ENCODE measurements around the gene ZDHHC11. TPM values are rescaled to one million over a fixed set of nuclear protein-coding genes. Genes with fewer than 3 reads are reported as not detected.
"Not testable (repeated sequence)": the region's sequence is repeated elsewhere in the genome, so short reads cannot be mapped to it uniquely, and the experiment has no call there.

ZDHHC11 gene
- total RNA-seq, 1 donor from 2014 or later = 18.7 TPM

DNA sequence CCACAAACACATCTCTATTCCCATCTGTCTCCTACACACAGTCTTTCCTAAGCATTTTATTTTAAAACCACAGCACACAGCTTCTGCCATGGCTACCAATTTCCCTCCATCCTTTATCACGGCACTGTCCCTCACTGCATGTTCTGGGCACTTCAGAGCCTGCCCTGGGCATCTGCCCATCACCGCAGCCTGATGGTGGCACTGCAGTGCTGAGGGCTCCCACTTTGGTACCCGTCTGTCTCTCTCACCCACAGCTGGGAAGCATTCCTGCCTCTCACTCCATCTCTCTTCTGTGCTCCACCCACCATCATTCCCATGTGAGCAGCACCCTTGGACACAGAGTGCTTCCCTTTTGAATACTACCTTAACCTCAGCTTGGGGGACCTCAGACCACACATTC lies 31.7 kb downstream of the ZDHHC11 start:
- Histone ChIP-seq H3K9me3 (replicated peaks) (peaks cover 9% of the 10 kb centered on the region), H3K4me1 (no peaks in the 10 kb centered on the region), H3K27me3 (ENCODE audit: low read depth) (no peaks in the 10 kb centered on the region), H3K27ac (replicated peaks) (no peak overlapping the region), H3K4me3 (no peak overlapping the region), H3K36me3 (peaks cover 14% of the 10 kb centered on the region)
- intact Hi-C loops (cut with micrococcal nuclease) = no loop called here
- no peak for DNase-seq
- TF ChIP-seq, protein P1, sequence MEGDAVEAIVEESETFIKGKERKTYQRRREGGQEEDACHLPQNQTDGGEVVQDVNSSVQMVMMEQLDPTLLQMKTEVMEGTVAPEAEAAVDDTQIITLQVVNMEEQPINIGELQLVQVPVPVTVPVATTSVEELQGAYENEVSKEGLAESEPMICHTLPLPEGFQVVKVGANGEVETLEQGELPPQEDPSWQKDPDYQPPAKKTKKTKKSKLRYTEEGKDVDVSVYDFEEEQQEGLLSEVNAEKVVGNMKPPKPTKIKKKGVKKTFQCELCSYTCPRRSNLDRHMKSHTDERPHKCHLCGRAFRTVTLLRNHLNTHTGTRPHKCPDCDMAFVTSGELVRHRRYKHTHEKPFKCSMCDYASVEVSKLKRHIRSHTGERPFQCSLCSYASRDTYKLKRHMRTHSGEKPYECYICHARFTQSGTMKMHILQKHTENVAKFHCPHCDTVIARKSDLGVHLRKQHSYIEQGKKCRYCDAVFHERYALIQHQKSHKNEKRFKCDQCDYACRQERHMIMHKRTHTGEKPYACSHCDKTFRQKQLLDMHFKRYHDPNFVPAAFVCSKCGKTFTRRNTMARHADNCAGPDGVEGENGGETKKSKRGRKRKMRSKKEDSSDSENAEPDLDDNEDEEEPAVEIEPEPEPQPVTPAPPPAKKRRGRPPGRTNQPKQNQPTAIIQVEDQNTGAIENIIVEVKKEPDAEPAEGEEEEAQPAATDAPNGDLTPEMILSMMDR (IDR thresholded peaks at IDR 0.05; ENCODE audit: borderline replicate concordance) = no peak

- no peaks in the 10 kb centered on the region for H3K4me1 ChIP-seq
These were observed 34.6 kb downstream of the ZDHHC11 start for GRCh38 chr5:816176-816575.

GRCh38 chr5:815449-815848 lies 35.3 kb downstream of the ZDHHC11 start:
- no peak overlapping the region for H3K4me3 ChIP-seq
- intact Hi-C loops (cut with micrococcal nuclease) = no loop called here
- H3K9me3 ChIP-seq (replicated peaks) = peaks cover 9% of the 10 kb centered on the region
- TF ChIP-seq, protein P1 (IDR thresholded peaks at IDR 0.05; ENCODE audit: borderline replicate concordance) = no peak
- no peaks in the 10 kb centered on the region for H3K4me1 ChIP-seq
- H3K27me3 ChIP-seq (ENCODE audit: low read depth) = no peaks in the 10 kb centered on the region
- H3K36me3 ChIP-seq = peaks cover 6% of the 10 kb centered on the region
- no peak for DNase-seq
- H3K27ac ChIP-seq (replicated peaks) = no peak overlapping the region

More at GRCh38 chr5:816176-816575, 34.6 kb downstream of the ZDHHC11 start:
- Histone ChIP-seq H3K36me3 (peaks cover 6% of the 10 kb centered on the region), H3K27me3 (ENCODE audit: low read depth) (no peaks in the 10 kb centered on the region), H3K9me3 (replicated peaks) (peaks cover 9% of the 10 kb centered on the region), H3K27ac (replicated peaks) (no peak overlapping the region), H3K4me3 (no peak overlapping the region)
- DNase-seq = no peak
- intact Hi-C loops (cut with micrococcal nuclease) = no loop called here
- TF ChIP-seq, protein P1 (IDR thresholded peaks at IDR 0.05; ENCODE audit: borderline replicate concordance) = no peak

DNA sequence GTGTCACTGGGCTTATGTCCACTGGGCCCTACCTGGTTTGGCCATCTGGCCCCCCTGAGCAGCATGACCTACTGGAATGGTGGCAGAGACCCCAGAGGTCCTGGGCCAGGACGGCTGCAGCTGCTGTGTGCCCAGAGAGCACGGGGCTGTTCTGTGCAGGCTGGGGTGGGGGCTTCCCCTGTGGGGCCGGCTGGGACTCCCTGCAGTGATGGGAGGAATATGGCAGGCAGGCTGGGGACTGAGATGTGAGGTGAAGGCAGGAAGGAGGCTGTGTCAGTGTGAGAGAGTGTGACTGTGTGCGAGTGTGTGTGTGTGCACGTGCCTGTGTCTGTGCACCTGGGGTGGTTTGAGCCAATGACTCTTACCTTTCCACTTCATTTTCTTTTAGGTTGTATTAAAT lies 37.2 kb downstream of the ZDHHC11 start:
- H3K27ac ChIP-seq (replicated peaks); DNase-seq; H3K36me3 ChIP-seq; intact Hi-C loops (cut with micrococcal nuclease); H3K9me3 ChIP-seq (replicated peaks); H3K4me3 ChIP-seq; H3K27me3 ChIP-seq (ENCODE audit: low read depth); H3K4me1 ChIP-seq: not testable (repeated sequence)

DNA sequence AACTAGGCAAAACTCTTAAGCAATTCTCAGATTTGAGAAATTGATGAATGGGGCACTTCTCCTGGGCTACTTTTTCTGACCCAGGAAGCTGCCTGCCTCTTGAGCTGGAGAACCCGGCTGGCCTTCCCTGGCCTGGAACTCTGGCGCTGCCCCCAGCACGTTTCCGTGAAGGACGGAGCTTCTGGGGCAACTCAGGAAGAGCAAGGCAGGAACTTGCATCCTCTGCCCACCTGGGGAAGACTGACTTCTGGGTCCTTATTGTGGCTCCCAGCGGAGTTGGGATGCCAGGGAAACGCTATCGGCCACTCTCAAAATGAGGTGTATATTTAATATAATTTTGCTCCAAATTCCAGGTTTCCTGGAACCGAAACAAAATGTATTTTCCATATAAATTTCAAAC lies 39.4 kb downstream of the ZDHHC11 start:
- H3K4me1 ChIP-seq; DNase-seq; H3K4me3 ChIP-seq; intact Hi-C loops (cut with micrococcal nuclease); H3K9me3 ChIP-seq (replicated peaks); H3K36me3 ChIP-seq; H3K27me3 ChIP-seq (ENCODE audit: low read depth); H3K27ac ChIP-seq (replicated peaks): not testable (repeated sequence)

GRCh38 chr5:807719-808514 lies 42.9 kb downstream of the ZDHHC11 start:
- H3K36me3 ChIP-seq; DNase-seq; H3K27me3 ChIP-seq (ENCODE audit: low read depth); H3K27ac ChIP-seq (replicated peaks); H3K4me3 ChIP-seq; H3K4me1 ChIP-seq; intact Hi-C loops (cut with micrococcal nuclease): not testable (repeated sequence)
- peaks cover 20% of the 10 kb centered on the region for H3K9me3 ChIP-seq (replicated peaks)

DNA sequence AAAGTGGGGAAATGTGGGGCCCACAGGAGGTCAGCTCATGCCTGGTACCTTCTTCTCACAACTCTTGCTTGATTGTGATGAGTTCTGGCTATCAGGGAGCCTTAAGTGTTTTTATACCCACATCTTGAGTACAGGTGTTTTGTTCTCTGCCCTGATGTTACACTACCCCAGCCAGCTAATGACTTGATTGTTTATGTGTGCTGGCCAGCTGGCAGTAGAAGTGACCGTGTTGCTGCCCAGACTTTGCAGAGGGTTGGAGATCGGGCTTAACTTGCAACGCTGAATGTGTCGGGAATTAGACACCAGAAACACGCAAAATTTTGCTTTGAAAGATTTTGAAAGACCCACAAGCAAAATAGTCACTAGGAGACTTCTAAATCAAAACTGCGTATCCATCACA lies 49.3 kb downstream of the ZDHHC11 start:
- no peaks in the 10 kb centered on the region for H3K27me3 ChIP-seq (ENCODE audit: low read depth)
- no peak overlapping the region for H3K27ac ChIP-seq (replicated peaks)
- intact Hi-C loops (cut with micrococcal nuclease) = no loop called here
- H3K4me3 ChIP-seq = no peak overlapping the region
- TF ChIP-seq, protein P1 (IDR thresholded peaks at IDR 0.05; ENCODE audit: borderline replicate concordance) = no peak
- H3K9me3 ChIP-seq (replicated peaks) = peaks cover 20% of the 10 kb centered on the region
- DNase-seq = no peak
- H3K36me3 ChIP-seq = no peaks in the 10 kb centered on the region
- no peaks in the 10 kb centered on the region for H3K4me1 ChIP-seq

GRCh38 chr5:801055-801454 lies 49.7 kb downstream of the ZDHHC11 start:
- intact Hi-C loops (cut with micrococcal nuclease); H3K4me1 ChIP-seq; H3K27ac ChIP-seq (replicated peaks); H3K4me3 ChIP-seq; DNase-seq; H3K36me3 ChIP-seq; H3K27me3 ChIP-seq (ENCODE audit: low read depth): not testable (repeated sequence)
- H3K9me3 ChIP-seq (replicated peaks) = peaks cover 20% of the 10 kb centered on the region

DNA sequence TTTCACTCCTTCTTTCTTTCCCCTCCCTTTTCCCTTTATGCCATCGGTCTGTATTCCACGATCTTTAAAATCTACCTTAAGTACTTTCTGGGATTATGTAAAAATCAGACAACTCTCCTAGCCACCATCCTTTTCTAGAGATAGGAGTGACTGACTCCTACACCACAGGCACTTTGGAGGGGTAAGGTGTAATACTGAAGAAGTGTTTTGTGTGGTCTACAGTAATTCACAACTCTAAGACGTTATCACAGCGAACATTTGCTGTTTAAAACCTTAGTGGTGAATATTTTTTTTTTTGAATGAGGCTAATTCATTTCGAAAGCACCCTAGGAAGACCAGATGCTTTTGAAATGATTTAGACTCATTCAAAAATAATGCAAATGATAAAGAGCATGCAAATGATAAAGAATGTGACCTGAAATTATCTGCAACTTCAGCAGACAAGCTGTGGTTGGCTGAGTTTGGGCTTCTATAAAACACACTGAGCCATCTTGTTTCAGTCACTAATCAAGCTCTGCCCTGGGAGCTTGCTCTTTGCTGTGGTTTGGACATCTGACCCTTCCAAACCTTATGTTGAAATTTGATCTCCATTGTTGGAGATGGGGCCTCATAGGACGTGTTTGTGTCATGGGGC lies 52.2 kb downstream of the ZDHHC11 start:
- H3K27me3 ChIP-seq (ENCODE audit: low read depth); H3K9me3 ChIP-seq (replicated peaks); H3K27ac ChIP-seq (replicated peaks); intact Hi-C loops (cut with micrococcal nuclease); H3K4me1 ChIP-seq; DNase-seq; H3K36me3 ChIP-seq; H3K4me3 ChIP-seq: not testable (repeated sequence)

DNA sequence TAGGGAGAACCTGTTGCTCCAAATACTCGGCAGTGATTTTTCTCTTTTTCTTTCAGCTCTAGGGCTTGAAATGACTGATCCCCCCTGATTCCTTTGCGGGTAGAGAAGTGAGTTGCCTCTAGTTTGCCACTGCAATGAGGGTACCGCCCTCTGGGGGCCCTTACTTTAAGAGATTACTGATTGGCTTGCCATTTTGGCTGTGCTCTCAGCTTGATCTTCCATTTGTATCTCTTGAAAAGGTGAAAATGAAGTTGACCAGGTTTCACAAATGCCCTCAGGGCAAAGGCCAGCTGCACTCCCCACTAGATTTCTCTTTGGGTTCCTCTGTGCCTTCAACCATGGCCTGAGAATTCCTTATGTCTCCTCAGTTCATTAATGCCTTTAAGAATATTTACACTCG lies 52.8 kb downstream of the ZDHHC11 start:
- intact Hi-C loops (cut with micrococcal nuclease) = not testable (repeated sequence)

More for the DNA sequence above, 52.8 kb downstream of the ZDHHC11 start:
- not testable (repeated sequence) for H3K36me3 ChIP-seq; H3K9me3 ChIP-seq (replicated peaks); DNase-seq; H3K4me3 ChIP-seq; H3K4me1 ChIP-seq; H3K27me3 ChIP-seq (ENCODE audit: low read depth); H3K27ac ChIP-seq (replicated peaks)
